Calu3 (cell line): Measurements from ENCODE around the gene TMEM221. TPM values are rescaled to one million over a fixed set of nuclear protein-coding genes. Genes with fewer than 3 reads are reported as not detected.
A peak's percentile ranks its signal among the peaks of the same experiment; 100 is the strongest.

ENCODE experiments used
- BruUV-seq: library from RNA; stranded (reverse); fragments of 400-500 nt; replicated peaks from 2 replicates; lab custom pipeline; 2021; lab: Mats Ljungman, UMichigan
- CTCF ChIA-PET: fragments of 300-600 bp; sonication (Branson Sonifier 250); formaldehyde crosslinking; loops from one replicate; lab custom pipeline; 2022; ENCODE audit warnings: antibody characterized with exemption; lab: Charles Lee
- DNase-seq: peaks from one replicate; pipeline ENCODE4 v3.0.0; 2022
- H3K27ac Mint-ChIP-seq: one replicate; pipeline ENCODE4 v1.8.0; 2022; ENCODE audit warnings: mixed read lengths; ENCODE audit not compliant: unreplicated experiment
- H3K27me3 Mint-ChIP-seq: one replicate; pipeline ENCODE4 v1.8.0; 2022; ENCODE audit warnings: mixed read lengths; ENCODE audit not compliant: unreplicated experiment
- H3K36me3 Mint-ChIP-seq: one replicate; pipeline ENCODE4 v1.8.0; 2022; ENCODE audit warnings: mild to moderate bottlenecking, moderate library complexity, mixed read lengths; ENCODE audit not compliant: insufficient read depth, unreplicated experiment
- H3K4me1 Mint-ChIP-seq: one replicate; pipeline ENCODE4 v1.8.0; 2022; ENCODE audit warnings: mild to moderate bottlenecking, low read depth, mixed read lengths; ENCODE audit not compliant: unreplicated experiment
- H3K4me3 Mint-ChIP-seq: one replicate; pipeline ENCODE4 v1.8.0; 2022; ENCODE audit warnings: mild to moderate bottlenecking, low read depth, moderate library complexity, mixed read lengths; ENCODE audit not compliant: unreplicated experiment
- H3K9me3 Mint-ChIP-seq: one replicate; pipeline ENCODE4 v1.8.0; 2022; ENCODE audit warnings: low read depth, mixed read lengths; ENCODE audit not compliant: unreplicated experiment
- intact Hi-C: fragments of 100-400 bp; cut with micrococcal nuclease; formaldehyde crosslinking; loops from one replicate; pipeline ENCODE4 v1.10.0; 2022; ENCODE audit not compliant: unreplicated experiment
- total RNA-seq: library from RNA; stranded (reverse); gene quantifications from 2 replicates; pipeline ENCODE4 v1.2.3, GENCODE V29; 2022
- TF ChIP-seq, protein P1 (sequence below): fragments of 200-600 bp; IDR thresholded peaks from one replicate; pipeline ENCODE4 v1.8.0; 2022; ENCODE audit warnings: antibody characterized with exemption; ENCODE audit not compliant: unreplicated experiment

TMEM221 gene
- total RNA-seq, 1 experiment from 2014 or later: 0.59 TPM

DNA sequence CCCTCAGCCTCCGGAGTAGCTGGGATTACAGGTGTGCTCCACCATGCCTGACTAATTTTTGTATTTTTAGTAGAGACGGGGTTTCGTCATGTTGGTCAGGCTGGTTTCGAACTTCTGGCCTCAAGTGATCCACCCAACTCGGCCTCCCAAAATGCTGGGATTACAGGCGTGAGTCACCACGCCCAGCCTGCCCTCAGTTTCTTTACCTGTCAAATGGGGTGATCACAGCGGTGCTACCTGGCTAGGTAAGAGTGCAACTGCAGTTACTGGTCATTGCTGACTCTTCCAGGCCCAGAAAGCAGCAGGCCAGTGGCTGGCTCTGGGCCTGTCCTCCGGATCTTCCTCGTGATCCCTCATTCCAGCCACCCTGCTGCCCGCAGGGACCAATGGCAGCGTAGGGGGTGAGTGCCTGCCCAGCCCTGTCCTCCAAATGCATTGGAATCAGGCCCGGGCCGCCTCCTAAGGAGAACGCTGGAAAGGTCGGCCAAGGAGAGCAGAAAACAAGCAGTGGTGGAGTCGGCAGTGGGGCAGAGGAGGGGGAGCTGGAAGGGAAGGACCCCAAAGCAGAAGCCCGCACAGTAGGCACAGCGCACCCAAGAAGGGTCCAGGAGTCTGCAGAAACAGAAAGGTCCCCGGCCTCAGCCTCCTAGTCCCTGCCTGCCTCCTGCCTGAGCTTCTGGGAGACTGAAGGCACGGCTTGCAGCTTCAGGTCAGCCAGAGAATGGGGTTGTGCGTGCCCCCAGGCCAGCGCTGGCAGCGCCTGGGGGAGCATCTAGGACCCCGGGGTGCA is 20.0 kb upstream of the TMEM221 start:
- no peak for DNase-seq
- Mint-ChIP-seq H3K36me3 (peaks cover 47% of the 10 kb centered on the region), H3K4me3 (peak overlapping the region; percentile 81), H3K27ac (peak overlapping the region; percentile 24), H3K27me3 (no peaks in the 10 kb centered on the region), H3K9me3 (no peaks in the 10 kb centered on the region), H3K4me1 (peaks cover 18% of the 10 kb centered on the region)
- intact Hi-C loops: no loop called here
- BruUV-seq: no TSS peak
- CTCF ChIA-PET: interaction anchor here (0.6 kb wide), 1 partner anchor 24 kb away, joined by 4 read pairs; no protein-coding TSS in a partner anchor
- TF ChIP-seq, protein P1, sequence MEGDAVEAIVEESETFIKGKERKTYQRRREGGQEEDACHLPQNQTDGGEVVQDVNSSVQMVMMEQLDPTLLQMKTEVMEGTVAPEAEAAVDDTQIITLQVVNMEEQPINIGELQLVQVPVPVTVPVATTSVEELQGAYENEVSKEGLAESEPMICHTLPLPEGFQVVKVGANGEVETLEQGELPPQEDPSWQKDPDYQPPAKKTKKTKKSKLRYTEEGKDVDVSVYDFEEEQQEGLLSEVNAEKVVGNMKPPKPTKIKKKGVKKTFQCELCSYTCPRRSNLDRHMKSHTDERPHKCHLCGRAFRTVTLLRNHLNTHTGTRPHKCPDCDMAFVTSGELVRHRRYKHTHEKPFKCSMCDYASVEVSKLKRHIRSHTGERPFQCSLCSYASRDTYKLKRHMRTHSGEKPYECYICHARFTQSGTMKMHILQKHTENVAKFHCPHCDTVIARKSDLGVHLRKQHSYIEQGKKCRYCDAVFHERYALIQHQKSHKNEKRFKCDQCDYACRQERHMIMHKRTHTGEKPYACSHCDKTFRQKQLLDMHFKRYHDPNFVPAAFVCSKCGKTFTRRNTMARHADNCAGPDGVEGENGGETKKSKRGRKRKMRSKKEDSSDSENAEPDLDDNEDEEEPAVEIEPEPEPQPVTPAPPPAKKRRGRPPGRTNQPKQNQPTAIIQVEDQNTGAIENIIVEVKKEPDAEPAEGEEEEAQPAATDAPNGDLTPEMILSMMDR: no peak

DNA sequence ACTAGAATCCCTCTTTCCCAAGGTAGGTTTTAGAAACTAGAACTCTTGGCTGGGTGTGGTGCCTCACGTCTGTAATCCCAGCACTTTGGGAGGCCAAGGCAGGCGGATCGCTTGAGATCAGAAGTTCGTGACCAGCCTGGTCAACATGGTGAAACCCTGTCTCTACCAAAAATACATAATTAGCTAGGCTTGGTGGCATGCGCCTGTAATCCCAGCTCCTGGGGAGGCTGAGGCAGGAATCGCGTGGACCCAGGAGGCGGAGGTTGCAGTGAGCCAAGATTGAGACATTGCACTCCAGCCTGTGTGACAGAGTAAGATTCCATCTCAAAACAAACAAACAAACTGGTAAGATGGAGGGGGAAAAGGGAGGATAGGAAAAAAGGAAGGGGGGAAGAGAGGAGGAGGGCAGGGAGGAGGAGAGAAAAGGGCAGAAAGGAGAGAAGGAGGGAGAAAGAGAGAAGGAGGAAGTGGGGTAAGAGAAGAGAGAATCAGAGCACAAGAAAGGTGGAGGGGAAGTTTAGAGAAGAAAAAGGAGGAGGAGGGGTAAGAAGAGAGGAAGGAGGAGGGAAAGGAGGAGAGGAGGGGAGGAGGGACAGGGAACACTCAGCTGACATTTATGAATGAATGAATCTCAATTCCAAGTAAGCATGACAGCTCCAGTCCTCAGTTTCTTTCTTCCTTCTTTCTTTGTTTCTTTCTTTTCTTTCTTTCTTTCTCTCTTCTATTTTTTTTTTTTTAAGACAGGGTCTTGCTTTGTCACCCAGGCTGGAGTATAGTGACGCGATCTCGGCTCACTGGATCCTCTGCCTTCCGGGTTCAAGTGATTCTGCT is 19.2 kb upstream of the TMEM221 start:
- intact Hi-C loops: no loop called here
- no peaks in the 10 kb centered on the region for H3K9me3 Mint-ChIP-seq
- H3K4me1 Mint-ChIP-seq: peaks cover 12% of the 10 kb centered on the region
- H3K36me3 Mint-ChIP-seq: peaks cover 39% of the 10 kb centered on the region
- no TSS peak for BruUV-seq
- no peak for DNase-seq
- H3K27ac Mint-ChIP-seq: peak overlapping the region; percentile 11
- TF ChIP-seq, protein P1: no peak
- H3K4me3 Mint-ChIP-seq: no peak overlapping the region
- CTCF ChIA-PET: no interaction called here
- no peaks in the 10 kb centered on the region for H3K27me3 Mint-ChIP-seq

DNA sequence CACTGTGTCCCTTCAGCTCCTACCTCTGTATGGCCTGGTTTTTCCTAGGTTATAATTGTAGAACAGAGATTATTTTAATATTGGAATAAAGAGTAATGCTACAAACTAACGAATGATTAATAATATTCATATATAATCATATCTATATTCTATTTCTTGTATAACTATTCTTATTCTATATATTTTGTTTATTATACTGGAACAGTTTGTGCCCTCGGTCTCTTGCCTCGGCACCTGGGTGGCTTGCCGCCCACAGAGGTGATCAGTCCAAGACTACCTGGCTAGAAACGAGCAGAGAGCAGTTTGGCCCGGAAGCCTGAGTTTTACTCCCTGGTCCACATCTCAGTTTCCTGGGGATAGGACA is 18.0 kb upstream of the TMEM221 start:
- CTCF ChIA-PET: interaction anchor here (0.6 to 1.1 kb wide), 4 partner anchors 11 to 393 kb away, joined by 3 to 5 read pairs (median 4); no protein-coding TSS in a partner anchor
- H3K9me3 Mint-ChIP-seq: no peaks in the 10 kb centered on the region
- TF ChIP-seq, protein P1: no peak
- intact Hi-C loops: no loop called here
- no peaks in the 10 kb centered on the region for H3K27me3 Mint-ChIP-seq
- no peak overlapping the region for H3K27ac Mint-ChIP-seq
- BruUV-seq: no TSS peak
- H3K4me3 Mint-ChIP-seq: no peak overlapping the region
- H3K36me3 Mint-ChIP-seq: peaks cover 29% of the 10 kb centered on the region
- peaks cover 11% of the 10 kb centered on the region for H3K4me1 Mint-ChIP-seq
- DNase-seq: no peak

DNA sequence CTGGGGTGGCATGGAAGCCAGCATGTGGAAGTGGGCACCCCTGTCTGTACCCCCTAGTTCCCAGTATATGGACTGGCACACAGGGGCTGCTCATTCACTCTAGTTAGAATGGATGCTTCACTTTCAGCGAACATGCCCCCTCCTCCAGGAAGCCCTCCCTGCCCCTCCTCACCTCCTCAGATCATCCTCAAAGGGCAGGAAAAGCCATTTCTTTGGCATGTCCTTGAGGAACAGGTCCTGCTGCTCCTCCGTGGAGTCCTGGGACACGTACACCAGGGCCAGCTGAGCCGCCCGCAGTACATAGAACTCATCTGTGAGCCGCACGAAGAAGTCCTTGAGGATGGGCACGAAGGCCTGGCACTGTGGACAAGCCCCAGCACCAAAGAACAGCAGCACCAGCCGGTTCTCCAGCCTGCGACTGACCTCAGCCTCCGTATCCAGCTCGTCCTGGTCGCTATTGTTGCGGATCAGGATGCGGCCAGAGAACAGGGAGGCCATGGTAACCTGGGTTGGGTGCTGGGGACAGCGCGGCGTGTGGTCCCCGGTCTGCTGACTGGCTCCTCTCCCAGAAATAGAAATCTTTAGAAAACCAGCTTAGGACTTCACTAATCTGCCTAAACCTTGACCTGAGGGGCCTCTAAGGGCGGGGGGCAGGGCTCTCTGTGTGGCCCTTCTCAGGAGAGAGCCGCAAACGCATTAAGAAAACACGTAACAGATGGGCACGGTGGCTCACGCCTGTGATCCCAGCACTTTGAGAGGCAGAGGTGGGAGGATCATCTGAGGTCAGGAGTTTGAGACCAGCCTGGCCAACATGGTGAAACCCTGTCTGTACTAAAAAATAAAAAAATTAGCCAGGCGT is 12.1 kb upstream of the TMEM221 start, which contains the start of gene NXNL1:
Gene NXNL1 (minus strand): TSS at position 555 of the 859 bp plus-strand sequence. CDS start 57 bp downstream, at position 498.
- H3K4me1 Mint-ChIP-seq: no peaks in the 10 kb centered on the region
- intact Hi-C loops: no loop called here
- H3K27me3 Mint-ChIP-seq: peaks cover 14% of the 10 kb centered on the region
- CTCF ChIA-PET: no interaction called here
- TF ChIP-seq, protein P1: no peak
- H3K36me3 Mint-ChIP-seq: no peaks in the 10 kb centered on the region
- H3K27ac Mint-ChIP-seq: no peak within 1 kb of the TSS
- no TSS peak for BruUV-seq
- H3K4me3 Mint-ChIP-seq: no peak within 1 kb of the TSS
- no peaks in the 10 kb centered on the region for H3K9me3 Mint-ChIP-seq
- no peak for DNase-seq
